DMS 273 (cell line): Measurements from ENCODE around the gene GTF2A1.
"Not testable (repeated sequence)": the region's sequence is repeated elsewhere in the genome, so short reads cannot be mapped to it uniquely, and the experiment has no call there.

Experiments used
- DNase-seq: peaks from one replicate; lab custom pipeline; 2025; ENCODE audit not compliant: unreplicated experiment; lab: John Stamatoyannopoulos, UW

The GTF2A1 gene

GRCh38 chr14:81220830-81221578 lies at the start of gene GTF2A1:
GTF2A1 (minus strand) TSS chr14:81220959; CDS start chr14:81220518, 441 bp downstream.
- peak; percentile 99 for DNase-seq

- no peak for DNase-seq
Measured at GRCh38 chr14:81269979-81270375, 49.2 kb upstream of the GTF2A1 start.

GRCh38 chr14:81269100-81269978 lies 48.6 kb upstream of the GTF2A1 start:
- DNase-seq = peak; percentile 82

GRCh38 chr14:81268016-81268416 lies 47.3 kb upstream of the GTF2A1 start:
- DNase-seq = no peak

- DNase-seq = no peak
Measured at GRCh38 chr14:81265636-81266169, 44.9 kb upstream of the GTF2A1 start.

GRCh38 chr14:81264671-81265070 lies 43.9 kb upstream of the GTF2A1 start:
- no peak for DNase-seq

GRCh38 chr14:81263777-81264410 lies 43.1 kb upstream of the GTF2A1 start:
- DNase-seq = no peak

- peak; percentile 9 for DNase-seq
Measured at GRCh38 chr14:81261176-81261575, 40.4 kb upstream of the GTF2A1 start.

GRCh38 chr14:81260732-81261131 lies 40.0 kb upstream of the GTF2A1 start:
- no peak for DNase-seq

GRCh38 chr14:81256289-81256960 lies 35.7 kb upstream of the GTF2A1 start:
- DNase-seq = no peak

- DNase-seq = peak; percentile 25
Measured at GRCh38 chr14:81252278-81252677, 31.5 kb upstream of the GTF2A1 start.

- DNase-seq = no peak
Measured at GRCh38 chr14:81247271-81247766, 26.6 kb upstream of the GTF2A1 start.

- no peak for DNase-seq
Measured at GRCh38 chr14:81246461-81247270, 25.9 kb upstream of the GTF2A1 start.

GRCh38 chr14:81245771-81246170 lies 25.0 kb upstream of the GTF2A1 start:
- no peak for DNase-seq

- not testable (repeated sequence) for DNase-seq
Measured at GRCh38 chr14:81244431-81244830, 23.7 kb upstream of the GTF2A1 start.

- no peak for DNase-seq
Measured at GRCh38 chr14:81243499-81243898, 22.7 kb upstream of the GTF2A1 start.

GRCh38 chr14:81236849-81237248 lies 16.1 kb upstream of the GTF2A1 start:
- DNase-seq = not testable (repeated sequence)

- no peak for DNase-seq
Measured at GRCh38 chr14:81236138-81236537, 15.4 kb upstream of the GTF2A1 start.

GRCh38 chr14:81235096-81235495 lies 14.3 kb upstream of the GTF2A1 start:
- no peak for DNase-seq

GRCh38 chr14:81234278-81234677 lies 13.5 kb upstream of the GTF2A1 start:
- DNase-seq = peak; percentile 19
